H9 (cell line): ENCODE results near the gene RHOC. TPM values are rescaled to one million over a fixed set of nuclear protein-coding genes. Genes with fewer than 3 reads are reported as not detected.

Source experiments
- DNase-seq: peaks from one replicate; pipeline ENCODE4 v3.0.0-alpha.2; 2017
- H2AFZ ChIP-seq: one replicate; pipeline ENCODE4 v1.6.1; 2013; ENCODE audit warnings: mild to moderate bottlenecking, low read length, control low read depth, moderate library complexity
- H2AK5ac ChIP-seq: 2 replicates; pipeline ENCODE4 v1.6.1; 2013; ENCODE audit warnings: low read length, control low read depth, mixed read lengths; ENCODE audit not compliant: insufficient read length
- H2BK120ac ChIP-seq: one replicate; pipeline ENCODE4 v1.6.1; 2013; ENCODE audit warnings: low read depth, mild to moderate bottlenecking, low read length, control low read depth, inconsistent platforms; ENCODE audit not compliant: poor library complexity, severe bottlenecking
- H2BK12ac ChIP-seq: 2 replicates; pipeline ENCODE4 v1.6.1; 2013; ENCODE audit warnings: low read length, control low read depth, mixed read lengths, low read depth; ENCODE audit not compliant: insufficient read length
- H2BK15ac ChIP-seq: 2 replicates; pipeline ENCODE4 v1.6.1; 2013; ENCODE audit warnings: low read depth, low read length, control low read depth
- H2BK20ac ChIP-seq: one replicate; pipeline ENCODE4 v1.6.1; 2013; ENCODE audit warnings: low read depth, mild to moderate bottlenecking, low read length, control low read depth, inconsistent platforms; ENCODE audit not compliant: poor library complexity, severe bottlenecking
- H2BK5ac ChIP-seq: 2 replicates; pipeline ENCODE4 v1.6.1; 2013; ENCODE audit warnings: low read length, control low read depth, mixed read lengths; ENCODE audit not compliant: insufficient read length
- H3K14ac ChIP-seq: 2 replicates; pipeline ENCODE4 v1.6.1; 2013; ENCODE audit warnings: low read length, control low read depth; ENCODE audit not compliant: insufficient read depth
- H3K18ac ChIP-seq: 2 replicates; pipeline ENCODE4 v1.6.1; 2013; ENCODE audit warnings: low read depth, mild to moderate bottlenecking, mixed read lengths, low read length, control low read depth; ENCODE audit not compliant: insufficient read length
- H3K23ac ChIP-seq: 2 replicates; pipeline ENCODE4 v1.6.1; 2013; ENCODE audit warnings: low read length, control low read depth, mixed read lengths, low read depth; ENCODE audit not compliant: insufficient read length
- H3K23me2 ChIP-seq: 2 replicates; pipeline ENCODE4 v1.6.1; 2013; ENCODE audit warnings: low read depth, mild to moderate bottlenecking, mixed read lengths, low read length, control low read depth; ENCODE audit not compliant: insufficient read length, poor library complexity, severe bottlenecking
- H3K27ac ChIP-seq: 2 replicates; pipeline ENCODE4 v1.5.1; 2013; ENCODE audit warnings: low read length, control low read depth, mixed read lengths, low read depth; ENCODE audit not compliant: insufficient read length
- H3K27me3 ChIP-seq: 2 replicates; pipeline ENCODE4 v1.6.1; 2013; ENCODE audit warnings: low read length, control low read depth, inconsistent platforms; ENCODE audit not compliant: insufficient read depth
- H3K4ac ChIP-seq: 2 replicates; pipeline ENCODE4 v1.6.1; 2013; ENCODE audit warnings: low read depth, mild to moderate bottlenecking, control low read depth, inconsistent platforms, low read length, moderate library complexity
- H3K4me1 ChIP-seq: 2 replicates; pipeline ENCODE4 v1.6.1; 2013; ENCODE audit warnings: low read length, control low read depth, inconsistent platforms; ENCODE audit not compliant: insufficient read depth
- H3K4me2 ChIP-seq: 2 replicates; pipeline ENCODE4 v1.6.1; 2013; ENCODE audit warnings: low read length, control low read depth, mixed read lengths; ENCODE audit not compliant: insufficient read length, insufficient read depth
- H3K56ac ChIP-seq: 2 replicates; pipeline ENCODE4 v1.6.1; 2013; ENCODE audit warnings: low read depth, mild to moderate bottlenecking, mixed read lengths, low read length, control low read depth; ENCODE audit not compliant: insufficient read length
- H3K79me1 ChIP-seq: 2 replicates; pipeline ENCODE4 v1.6.1; 2013; ENCODE audit warnings: low read depth, mild to moderate bottlenecking, moderate library complexity, low read length, control low read depth, inconsistent platforms; ENCODE audit not compliant: insufficient read depth, poor library complexity, severe bottlenecking
- H3K79me2 ChIP-seq: 2 replicates; pipeline ENCODE4 v1.6.1; 2013; ENCODE audit warnings: low read length, control low read depth, inconsistent platforms; ENCODE audit not compliant: insufficient read depth
- H3K9ac ChIP-seq: 2 replicates; pipeline ENCODE4 v1.6.1; 2013; ENCODE audit warnings: low read length, control low read depth, mixed read lengths; ENCODE audit not compliant: insufficient read length; ENCODE audit errors: extremely low read depth
- H3K9me3 ChIP-seq: one replicate; pipeline ENCODE4 v1.6.1; 2013; ENCODE audit warnings: low read depth, low read length, inconsistent platforms; ENCODE audit not compliant: control insufficient read depth
- H3T11ph ChIP-seq: one replicate; pipeline ENCODE4 v1.6.1; 2013; ENCODE audit warnings: mild to moderate bottlenecking, low read length, control low read depth, inconsistent platforms
- H4K20me1 ChIP-seq: one replicate; pipeline ENCODE4 v1.6.1; 2013; ENCODE audit not compliant: control insufficient read depth, insufficient read length, insufficient read depth
- H4K5ac ChIP-seq: 2 replicates; pipeline ENCODE4 v1.6.1; 2013; ENCODE audit warnings: low read depth, mild to moderate bottlenecking, mixed read lengths, low read length, control low read depth; ENCODE audit not compliant: insufficient read length
- H4K8ac ChIP-seq: replicated peaks from 2 replicates; pipeline ENCODE4 v1.6.1; 2013; ENCODE audit warnings: low read length, control low read depth, mixed read lengths, low read depth; ENCODE audit not compliant: insufficient read length
- H4K91ac ChIP-seq: 2 replicates; pipeline ENCODE4 v1.6.1; 2013; ENCODE audit warnings: low read depth, mild to moderate bottlenecking, moderate library complexity, mixed read lengths, low read length, control low read depth; ENCODE audit not compliant: insufficient read length
- H3K27ac Mint-ChIP-seq, 3 experiments: 2 replicates in 2 of 3; 3 replicates in 1 of 3; pipeline ENCODE4 v1.8.0; 2020 to 2021; ENCODE audit warnings: mixed read lengths in 3 of 3, mild to moderate bottlenecking in 1 of 3, moderate library complexity in 1 of 3
- H3K27me3 Mint-ChIP-seq: 2 replicates; pipeline ENCODE4 v1.8.0; 2021; ENCODE audit warnings: low read depth, mild to moderate bottlenecking, moderate library complexity, mixed read lengths
- H3K36me3 Mint-ChIP-seq, 3 experiments: 2 replicates in 2 of 3; 3 replicates in 1 of 3; pipeline ENCODE4 v1.8.0; 2020 to 2021; ENCODE audit warnings: low read depth in 3 of 3, mixed read lengths in 3 of 3; ENCODE audit not compliant: insufficient read depth in 1 of 3
- H3K4me1 Mint-ChIP-seq, 2 experiments: 2 replicates each; pipeline ENCODE4 v1.8.0; 2020; ENCODE audit warnings: mixed read lengths in 2 of 2
- H3K4me3 Mint-ChIP-seq, 2 experiments: 2 replicates in 1 of 2; 3 replicates in 1 of 2; pipeline ENCODE4 v1.8.0; 2020 to 2021; ENCODE audit warnings: mild to moderate bottlenecking in 2 of 2, mixed read lengths in 2 of 2, moderate library complexity in 1 of 2
- H3K9me3 Mint-ChIP-seq, 2 experiments: 2 replicates in 1 of 2; 3 replicates in 1 of 2; pipeline ENCODE4 v1.8.0; 2020; ENCODE audit warnings: mild to moderate bottlenecking in 2 of 2, mixed read lengths in 2 of 2, moderate library complexity in 1 of 2
- CTCF ChIP-seq: fragments of 200-600 bp; sonication (generic); conservative IDR thresholded peaks from 3 replicates; pipeline ENCODE4 v1.8.0; 2021; ENCODE audit warnings: antibody characterized with exemption, mild to moderate bottlenecking
- WGBS: extraction: QIAGEN DNeasy Blood & Tissue Kit; methylation state at CpG from one replicate; pipeline ENCODE4 v1.1.7; 2013; ENCODE audit warnings: missing lambda C conversion rate, low lambda C conversion rate, mixed read lengths; ENCODE audit not compliant: insufficient read length; ENCODE audit errors: extremely low coverage; 5-methylcytosine and 5-hydroxymethylcytosine counted together
- long read RNA-seq: library from polyadenylated mRNA; unstranded; transcript quantifications from one replicate; pipeline ENCODE4 v2.0.0, GENCODE V29; 2020
- total RNA-seq: library from RNA; stranded (reverse); gene quantifications from 2 replicates; pipeline ENCODE4 v1.2.1, GENCODE V29; 2021

Gene RHOC
- total RNA-seq, result 68.9 and 78.2 TPM in 2 replicates
- long read RNA-seq, transcript RHOC-202 (6 exons, 1,418 nt), result minor isoform, 47 of 228 reads
- long read RNA-seq, transcript RHOC-208 (5 exons, 1,355 nt), result major isoform, 110 of 228 reads
- long read RNA-seq, partial matches to known transcripts, result 51 of 228 reads
- long read RNA-seq, other reads (novel, unspliced or antisense), result 13 of 228 reads

- Histone ChIP-seq H3K27ac (no peak within 1 kb of the TSS), H2AFZ (no peak within 1 kb of the TSS), H3K79me1 (no peaks in the 10 kb centered on the region), H3K79me2 (no peaks in the 10 kb centered on the region), H4K8ac (no peak within 1 kb of the TSS), H3K4me1 (peaks cover 13% of the 10 kb centered on the region), H2AK5ac (no peak within 1 kb of the TSS), H3K56ac (no peak within 1 kb of the TSS), H4K91ac (no peak within 1 kb of the TSS), H4K20me1 (no peaks in the 10 kb centered on the region), H3K4me2 (peak within 1 kb of the TSS; percentile 66), H2BK20ac (no peak within 1 kb of the TSS), H3K27me3 (peaks cover 4% of the 10 kb centered on the region; the same call in 1 of the 2 replicates), H2BK15ac (no peak within 1 kb of the TSS), H3T11ph (no peak within 1 kb of the TSS), H3K18ac (peak within 1 kb of the TSS; percentile 45), H3K23me2 (peaks cover 13% of the 10 kb centered on the region), H3K14ac (no peak within 1 kb of the TSS; the same call in 1 of the 2 replicates), H3K23ac (no peak within 1 kb of the TSS), H2BK5ac (no peak within 1 kb of the TSS), H3K9me3 (no peaks in the 10 kb centered on the region), H2BK120ac (no peak within 1 kb of the TSS), H3K9ac (peak within 1 kb of the TSS; percentile 18), H2BK12ac (no peak within 1 kb of the TSS), H4K5ac (no peak within 1 kb of the TSS), H3K4ac (no peak within 1 kb of the TSS)
- DNase-seq, result peak; percentile 68
- H3K4me3 Mint-ChIP-seq, result peak within 1 kb of the TSS; percentile 72 to 84
- H3K27ac Mint-ChIP-seq, result peak within 1 kb of the TSS in 2 of 3 experiments; percentile 30 to 81; a peak in 3 of 7 replicates
- TF ChIP-seq CTCF, result no peak
- H3K36me3 Mint-ChIP-seq, result peaks cover 15 to 38% (median 36%) of the 10 kb centered on the region in 3 experiments; a peak in 6 of 7 replicates
- no CpG with 5 or more reads among the region's 61 CpGs for WGBS
- no peaks in the 10 kb centered on the region; a peak in 1 of 5 replicates for H3K9me3 Mint-ChIP-seq
- peaks cover 57 to 66% of the 10 kb centered on the region in 2 experiments for H3K4me1 Mint-ChIP-seq
- peaks cover 64% of the 10 kb centered on the region for H3K27me3 Mint-ChIP-seq
Measured at GRCh38 chr1:112706505-112707220, at the start of gene RHOC. Gene RHOC (minus strand): TSS chr1:112707127. CDS start chr1:112703799, 3,328 bp downstream.
